ENCODE measurements around the gene TNFAIP3.

Gene TNFAIP3

DNA sequence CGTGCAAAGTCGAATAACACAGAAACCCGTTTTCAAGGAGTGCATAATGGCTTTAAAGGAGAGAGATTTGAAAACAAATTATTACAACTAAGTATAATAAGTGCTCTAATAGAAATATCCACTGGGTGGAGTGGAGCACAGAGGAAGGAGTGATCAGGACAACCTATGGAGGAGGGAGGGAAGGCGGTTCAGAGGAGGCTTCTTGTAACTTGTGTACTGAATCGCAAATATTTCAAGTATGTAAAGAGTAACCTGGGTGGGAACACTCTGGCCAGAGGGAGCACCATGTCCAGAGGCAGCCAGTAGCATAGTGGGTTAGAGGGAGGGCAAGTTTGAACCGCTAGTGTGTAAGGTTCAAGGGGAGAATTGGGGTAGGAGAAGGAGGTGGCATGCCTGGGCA lies 21.6 kb upstream of the TNFAIP3 start:
- Histone ChIP-seq H3K9ac (ENCODE audit: low read length) (no peak overlapping the region), H3K4me1 (ENCODE audit: control insufficient read depth, insufficient read depth, low read length) (peaks cover 17% of the 10 kb centered on the region), H3K4me3 (ENCODE audit: low read length) (no peak overlapping the region), H3K27me3 (replicated peaks; ENCODE audit: control insufficient read depth, insufficient read depth, low read length) (no peaks in the 10 kb centered on the region), H3K9me3 (ENCODE audit: control insufficient read depth, low read length) (peaks cover 5% of the 10 kb centered on the region), H3K36me3 (ENCODE audit: control insufficient read depth, insufficient read depth, low read length, severe bottlenecking) (no peaks in the 10 kb centered on the region)
- DNase-seq (ENCODE audit: low read depth), result no peak

DNA sequence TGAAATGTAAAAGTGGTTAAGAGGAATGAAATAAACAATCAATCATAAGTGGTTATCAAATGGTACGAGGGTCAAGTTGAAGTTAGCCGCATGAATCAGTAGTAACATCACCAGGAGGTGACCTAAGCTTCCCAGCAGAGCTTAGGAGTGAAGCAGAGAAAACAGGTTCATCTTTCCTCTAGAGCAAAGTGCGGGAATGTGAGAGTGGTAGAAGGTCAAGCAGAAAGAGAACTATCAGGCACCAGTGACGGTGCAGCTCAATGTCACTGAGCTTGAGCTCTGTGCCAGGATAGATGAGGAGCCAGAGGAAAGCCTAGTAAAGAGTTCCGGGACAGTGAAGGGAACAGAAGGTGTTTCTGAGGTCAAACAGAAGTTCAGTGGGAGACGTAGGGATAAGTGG lies 20.8 kb upstream of the TNFAIP3 start:
- H3K27me3 ChIP-seq (replicated peaks; ENCODE audit: control insufficient read depth, insufficient read depth, low read length), result no peaks in the 10 kb centered on the region
- H3K9me3 ChIP-seq (ENCODE audit: control insufficient read depth, low read length), result no peaks in the 10 kb centered on the region
- H3K4me3 ChIP-seq (ENCODE audit: low read length), result no peak overlapping the region
- H3K4me1 ChIP-seq (ENCODE audit: control insufficient read depth, insufficient read depth, low read length), result peaks cover 17% of the 10 kb centered on the region
- H3K9ac ChIP-seq (ENCODE audit: low read length), result no peak overlapping the region
- no peak for DNase-seq (ENCODE audit: low read depth)
- H3K36me3 ChIP-seq (ENCODE audit: control insufficient read depth, insufficient read depth, low read length, severe bottlenecking), result no peaks in the 10 kb centered on the region

DNA sequence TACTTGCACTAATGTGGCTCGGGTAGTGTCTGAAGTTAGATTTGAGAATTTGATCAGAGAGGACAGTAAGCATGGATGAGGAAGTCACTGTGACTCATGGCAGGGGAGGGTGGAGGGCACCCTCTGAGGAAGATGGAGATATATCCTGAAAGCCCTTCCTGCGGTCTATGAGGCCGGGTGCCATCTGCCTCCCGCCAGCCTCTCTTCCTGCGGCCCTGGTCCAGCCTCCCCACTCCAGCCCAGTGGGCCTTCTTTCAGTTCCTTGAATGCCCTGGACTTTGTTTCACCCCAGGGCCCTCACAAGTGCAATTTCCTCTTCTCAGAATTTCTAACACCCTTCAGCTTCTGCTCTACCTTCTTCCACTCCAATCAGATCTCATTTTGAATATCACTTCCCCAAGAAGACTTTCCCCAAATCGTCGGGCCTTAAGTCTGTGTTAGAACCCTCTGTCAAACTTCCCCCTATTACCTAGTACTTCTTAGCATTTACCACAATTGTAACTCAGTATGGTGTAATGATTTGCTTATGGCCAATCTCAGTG lies 20.2 kb upstream of the TNFAIP3 start:
- no peak for DNase-seq (ENCODE audit: low read depth)
- Histone ChIP-seq H3K9me3 (ENCODE audit: control insufficient read depth, low read length) (no peaks in the 10 kb centered on the region), H3K4me1 (ENCODE audit: control insufficient read depth, insufficient read depth, low read length) (peaks cover 17% of the 10 kb centered on the region), H3K9ac (ENCODE audit: low read length) (no peak overlapping the region), H3K27me3 (replicated peaks; ENCODE audit: control insufficient read depth, insufficient read depth, low read length) (no peaks in the 10 kb centered on the region), H3K36me3 (ENCODE audit: control insufficient read depth, insufficient read depth, low read length, severe bottlenecking) (no peaks in the 10 kb centered on the region), H3K4me3 (ENCODE audit: low read length) (no peak overlapping the region)

DNA sequence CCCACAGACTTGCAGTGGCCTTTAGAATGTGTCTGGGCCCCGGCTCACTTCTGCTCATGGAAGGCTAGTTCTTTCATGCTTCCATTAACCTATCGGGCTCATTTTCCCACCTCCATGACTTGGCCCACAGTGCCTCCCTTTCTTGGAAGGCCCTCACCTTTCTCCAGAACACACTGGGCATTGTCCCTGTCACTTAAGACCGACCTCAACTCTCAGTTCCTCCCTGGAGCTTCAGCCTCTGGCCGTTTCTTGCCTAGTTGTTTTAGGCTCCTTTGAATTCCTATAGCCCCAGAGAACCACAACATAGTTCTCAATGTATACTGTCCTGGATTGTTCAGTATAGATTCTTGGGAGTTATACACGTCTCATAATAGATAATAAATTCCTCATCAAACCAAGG lies 19.3 kb upstream of the TNFAIP3 start:
- H3K9ac ChIP-seq (ENCODE audit: low read length), result no peak overlapping the region
- no peaks in the 10 kb centered on the region for H3K27me3 ChIP-seq (replicated peaks; ENCODE audit: control insufficient read depth, insufficient read depth, low read length)
- no peak for DNase-seq (ENCODE audit: low read depth)
- no peaks in the 10 kb centered on the region for H3K9me3 ChIP-seq (ENCODE audit: control insufficient read depth, low read length)
- no peaks in the 10 kb centered on the region for H3K36me3 ChIP-seq (ENCODE audit: control insufficient read depth, insufficient read depth, low read length, severe bottlenecking)
- no peak overlapping the region for H3K4me3 ChIP-seq (ENCODE audit: low read length)
- peaks cover 17% of the 10 kb centered on the region for H3K4me1 ChIP-seq (ENCODE audit: control insufficient read depth, insufficient read depth, low read length)

DNA sequence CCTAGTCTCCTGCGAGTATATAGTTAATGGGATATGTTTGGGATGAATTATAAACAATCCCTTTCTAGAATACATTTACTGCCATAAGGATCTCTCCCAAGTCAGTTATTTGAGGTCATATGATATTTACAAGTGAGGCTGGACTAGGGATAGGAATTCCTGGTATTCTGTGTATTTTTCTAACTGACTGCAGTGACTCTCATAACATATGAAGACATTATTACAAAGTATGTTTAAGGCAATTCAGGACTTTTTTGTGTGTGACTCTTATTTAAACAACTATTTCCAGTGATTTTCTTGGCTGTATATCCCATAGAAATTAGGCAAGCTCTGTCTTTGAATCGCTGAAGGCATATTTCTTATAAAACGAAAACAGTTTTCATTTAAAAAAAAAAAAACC lies 18.4 kb upstream of the TNFAIP3 start:
- Histone ChIP-seq H3K9ac (ENCODE audit: low read length) (peak overlapping the region; percentile 60), H3K36me3 (ENCODE audit: control insufficient read depth, insufficient read depth, low read length, severe bottlenecking) (no peaks in the 10 kb centered on the region), H3K9me3 (ENCODE audit: control insufficient read depth, low read length) (no peaks in the 10 kb centered on the region), H3K4me1 (ENCODE audit: control insufficient read depth, insufficient read depth, low read length) (peaks cover 20% of the 10 kb centered on the region), H3K4me3 (ENCODE audit: low read length) (peak overlapping the region; percentile 60), H3K27me3 (replicated peaks; ENCODE audit: control insufficient read depth, insufficient read depth, low read length) (no peaks in the 10 kb centered on the region)
- peak; percentile 76 for DNase-seq (ENCODE audit: low read depth)

DNA sequence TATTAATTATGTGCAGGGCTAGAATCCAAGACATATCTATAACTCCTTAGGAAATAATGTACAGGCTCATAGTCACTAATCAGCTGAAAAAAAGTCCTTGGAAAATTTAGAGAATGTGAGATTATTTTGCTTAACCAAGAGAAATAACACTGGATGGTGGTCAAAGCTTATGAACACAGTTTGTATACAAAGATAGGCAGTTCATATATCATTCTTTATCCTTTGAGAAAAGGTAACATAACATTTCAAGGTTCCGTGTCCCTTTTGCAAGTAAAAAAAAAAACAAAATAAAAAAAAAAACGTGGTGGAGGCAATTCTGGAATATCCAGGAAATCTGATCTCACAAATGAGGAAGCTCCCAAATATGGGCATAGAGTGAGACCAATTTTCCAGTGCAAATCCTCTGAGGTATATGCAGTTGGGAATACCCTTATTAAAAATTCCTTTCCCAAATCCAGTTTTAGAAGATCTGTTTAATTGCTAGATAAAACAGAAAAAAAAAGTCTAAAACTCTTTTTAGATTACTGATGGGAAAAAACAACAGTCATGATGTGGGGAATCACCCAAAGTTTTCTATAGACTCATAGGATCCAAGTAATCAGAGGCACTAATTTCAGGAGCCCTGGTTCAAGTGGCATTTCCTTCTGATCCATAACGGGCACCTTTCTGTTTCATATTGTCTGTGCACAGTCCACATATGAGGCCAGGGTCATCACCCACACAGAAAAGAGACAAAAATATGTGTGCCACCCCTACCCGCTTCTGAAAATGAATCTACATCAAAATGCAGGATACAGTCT lies 17.7 kb upstream of the TNFAIP3 start:
- Histone ChIP-seq H3K9ac (ENCODE audit: low read length) (peak overlapping the region; percentile 60), H3K4me3 (ENCODE audit: low read length) (peak overlapping the region; percentile 60), H3K4me1 (ENCODE audit: control insufficient read depth, insufficient read depth, low read length) (peaks cover 21% of the 10 kb centered on the region), H3K9me3 (ENCODE audit: control insufficient read depth, low read length) (no peaks in the 10 kb centered on the region), H3K36me3 (ENCODE audit: control insufficient read depth, insufficient read depth, low read length, severe bottlenecking) (no peaks in the 10 kb centered on the region), H3K27me3 (replicated peaks; ENCODE audit: control insufficient read depth, insufficient read depth, low read length) (no peaks in the 10 kb centered on the region)
- peak; percentile 71 for DNase-seq (ENCODE audit: low read depth)

DNA sequence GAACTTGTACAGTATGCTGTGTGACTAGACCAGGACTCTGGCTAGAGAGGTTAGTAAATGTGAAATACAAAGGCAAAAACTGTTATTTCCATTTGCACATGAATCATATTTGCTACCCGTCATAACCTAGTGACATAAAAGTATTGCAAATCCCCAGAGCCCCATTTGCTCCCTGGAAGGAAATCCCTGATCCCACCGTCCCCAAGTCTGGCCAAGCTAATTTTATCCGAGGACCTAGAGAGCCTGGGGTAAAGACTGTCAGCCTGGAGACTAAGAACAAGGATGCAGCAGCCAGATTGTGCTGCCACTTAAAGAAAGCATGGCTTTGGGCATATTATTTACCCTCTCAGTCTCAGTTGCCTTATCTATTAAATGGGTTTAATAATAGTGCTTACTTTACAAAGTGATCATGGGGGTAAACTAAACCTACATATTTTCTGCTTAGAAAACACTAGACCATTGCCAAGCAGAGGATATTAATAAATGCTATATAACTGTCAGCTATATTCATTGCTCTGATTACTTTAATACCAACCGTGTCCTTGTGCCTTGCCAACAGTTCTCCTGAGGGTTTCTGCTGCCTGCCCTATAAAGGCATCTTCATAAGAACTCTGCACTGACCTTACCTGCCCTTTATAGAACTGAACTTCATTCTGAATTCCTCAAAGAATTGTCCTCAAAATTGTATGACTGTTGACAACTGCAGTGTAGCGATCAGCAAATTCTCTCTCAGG lies 16.9 kb upstream of the TNFAIP3 start:
- Histone ChIP-seq H3K4me1 (ENCODE audit: control insufficient read depth, insufficient read depth, low read length) (peaks cover 21% of the 10 kb centered on the region), H3K36me3 (ENCODE audit: control insufficient read depth, insufficient read depth, low read length, severe bottlenecking) (no peaks in the 10 kb centered on the region), H3K27me3 (replicated peaks; ENCODE audit: control insufficient read depth, insufficient read depth, low read length) (no peaks in the 10 kb centered on the region), H3K4me3 (ENCODE audit: low read length) (no peak overlapping the region), H3K9me3 (ENCODE audit: control insufficient read depth, low read length) (no peaks in the 10 kb centered on the region), H3K9ac (ENCODE audit: low read length) (peak overlapping the region; percentile 55)
- no peak for DNase-seq (ENCODE audit: low read depth)

DNA sequence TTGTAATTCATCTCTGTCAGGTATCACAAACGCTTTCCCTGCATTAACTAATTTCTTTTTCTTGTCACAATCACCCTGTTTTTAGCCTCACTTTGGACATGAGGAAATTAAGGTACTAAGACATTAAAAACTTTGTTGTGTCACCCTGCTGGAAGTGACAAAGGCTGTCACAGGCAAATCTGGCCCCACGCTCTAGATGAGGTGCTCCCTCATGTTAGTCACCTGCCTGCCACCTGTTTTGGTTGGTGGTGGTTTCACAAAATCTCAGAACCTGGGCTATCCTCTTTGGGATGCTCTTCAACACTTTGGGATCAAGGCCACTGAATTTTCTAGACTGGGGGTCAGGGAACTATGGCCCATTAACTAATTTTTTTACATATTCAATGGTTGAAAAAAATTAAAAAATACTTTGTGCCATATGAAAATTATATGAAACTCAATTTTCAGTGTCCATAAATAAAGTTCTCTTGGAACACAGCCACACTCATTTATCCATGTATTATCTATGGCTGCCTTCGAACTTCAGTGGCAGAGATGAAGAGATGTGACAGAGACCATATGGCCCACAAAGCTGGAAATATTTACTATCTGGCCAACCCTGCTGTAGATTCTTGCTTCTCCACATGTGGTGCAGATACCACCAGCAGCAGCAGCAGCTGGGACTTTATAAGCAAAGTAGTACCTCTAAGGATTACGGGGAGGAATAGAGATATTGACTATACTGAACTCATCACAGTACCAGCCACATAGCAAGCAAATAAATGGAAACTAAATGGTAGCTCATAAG lies 16.1 kb upstream of the TNFAIP3 start:
- H3K9ac ChIP-seq (ENCODE audit: low read length), result no peak overlapping the region
- H3K4me1 ChIP-seq (ENCODE audit: control insufficient read depth, insufficient read depth, low read length), result peaks cover 21% of the 10 kb centered on the region
- no peak for DNase-seq (ENCODE audit: low read depth)
- H3K36me3 ChIP-seq (ENCODE audit: control insufficient read depth, insufficient read depth, low read length, severe bottlenecking), result no peaks in the 10 kb centered on the region
- H3K4me3 ChIP-seq (ENCODE audit: low read length), result no peak overlapping the region
- H3K9me3 ChIP-seq (ENCODE audit: control insufficient read depth, low read length), result no peaks in the 10 kb centered on the region
- H3K27me3 ChIP-seq (replicated peaks; ENCODE audit: control insufficient read depth, insufficient read depth, low read length), result no peaks in the 10 kb centered on the region

DNA sequence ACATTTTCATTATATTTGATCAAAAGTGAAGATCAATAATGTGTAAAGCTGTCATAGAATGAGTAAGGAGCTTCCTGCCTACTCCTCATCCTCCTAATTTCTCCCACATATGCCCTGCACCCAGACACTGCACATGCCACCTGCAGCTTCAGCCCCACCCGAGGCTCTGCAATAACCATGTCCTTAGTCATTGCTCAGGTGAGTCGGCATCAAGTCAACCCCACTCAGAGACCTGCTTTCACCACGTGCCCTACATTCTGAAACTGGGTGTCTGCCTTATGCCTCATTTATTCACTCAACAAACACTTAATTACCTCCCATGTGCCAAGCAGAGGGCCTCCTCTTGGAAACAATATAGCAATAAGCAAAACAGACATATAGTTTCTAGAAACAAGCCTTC lies 15.4 kb upstream of the TNFAIP3 start:
- H3K9ac ChIP-seq (ENCODE audit: low read length), result no peak overlapping the region
- no peak overlapping the region for H3K4me3 ChIP-seq (ENCODE audit: low read length)
- H3K36me3 ChIP-seq (ENCODE audit: control insufficient read depth, insufficient read depth, low read length, severe bottlenecking), result no peaks in the 10 kb centered on the region
- no peaks in the 10 kb centered on the region for H3K9me3 ChIP-seq (ENCODE audit: control insufficient read depth, low read length)
- no peaks in the 10 kb centered on the region for H3K27me3 ChIP-seq (replicated peaks; ENCODE audit: control insufficient read depth, insufficient read depth, low read length)
- no peak for DNase-seq (ENCODE audit: low read depth)
- H3K4me1 ChIP-seq (ENCODE audit: control insufficient read depth, insufficient read depth, low read length), result peaks cover 21% of the 10 kb centered on the region

DNA sequence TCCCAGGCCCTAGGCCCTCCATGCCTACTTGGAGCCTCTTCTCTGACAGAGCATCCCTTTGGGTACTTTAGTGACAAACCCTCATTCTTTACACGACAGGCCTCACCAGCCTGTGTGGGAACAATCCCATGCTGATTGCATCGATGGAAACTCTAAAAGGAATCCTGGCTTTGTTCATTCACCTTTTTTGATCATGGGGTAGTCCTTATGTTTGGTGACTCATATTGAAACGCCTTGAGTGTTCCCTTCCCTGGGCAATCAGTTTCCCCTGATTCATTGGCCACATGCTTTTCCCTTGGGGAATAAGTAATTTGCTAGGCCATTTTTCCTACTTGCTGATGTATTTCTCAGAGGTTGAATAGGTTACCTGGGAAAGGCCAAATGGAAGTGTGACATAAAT lies 14.7 kb upstream of the TNFAIP3 start:
- peaks cover 21% of the 10 kb centered on the region for H3K4me1 ChIP-seq (ENCODE audit: control insufficient read depth, insufficient read depth, low read length)
- H3K4me3 ChIP-seq (ENCODE audit: low read length), result no peak overlapping the region
- DNase-seq (ENCODE audit: low read depth), result no peak
- no peaks in the 10 kb centered on the region for H3K9me3 ChIP-seq (ENCODE audit: control insufficient read depth, low read length)
- H3K36me3 ChIP-seq (ENCODE audit: control insufficient read depth, insufficient read depth, low read length, severe bottlenecking), result no peaks in the 10 kb centered on the region
- no peak overlapping the region for H3K9ac ChIP-seq (ENCODE audit: low read length)
- H3K27me3 ChIP-seq (replicated peaks; ENCODE audit: control insufficient read depth, insufficient read depth, low read length), result no peaks in the 10 kb centered on the region

DNA sequence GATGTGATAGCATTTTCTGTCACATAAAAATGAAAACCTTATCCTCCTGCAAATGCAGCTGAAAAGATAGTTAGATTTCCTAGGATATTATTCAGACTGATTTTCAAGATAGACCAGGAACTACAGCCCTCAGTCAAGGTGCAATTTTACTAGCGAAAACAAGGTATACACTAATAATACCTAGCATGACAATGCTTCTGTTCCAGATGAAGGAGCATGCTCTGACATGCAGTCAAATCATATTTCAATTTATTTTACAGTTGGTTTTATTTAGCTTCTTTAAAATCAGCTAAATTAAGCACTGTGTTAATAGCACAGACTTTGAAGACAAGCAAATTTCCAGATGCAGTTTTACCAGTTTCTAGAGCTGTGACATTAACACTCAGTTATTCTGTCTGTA lies 14.2 kb upstream of the TNFAIP3 start:
- no peak for DNase-seq (ENCODE audit: low read depth)
- Histone ChIP-seq H3K27me3 (replicated peaks; ENCODE audit: control insufficient read depth, insufficient read depth, low read length) (no peaks in the 10 kb centered on the region), H3K9ac (ENCODE audit: low read length) (no peak overlapping the region), H3K4me1 (ENCODE audit: control insufficient read depth, insufficient read depth, low read length) (peaks cover 21% of the 10 kb centered on the region), H3K36me3 (ENCODE audit: control insufficient read depth, insufficient read depth, low read length, severe bottlenecking) (no peaks in the 10 kb centered on the region), H3K4me3 (ENCODE audit: low read length) (no peak overlapping the region), H3K9me3 (ENCODE audit: control insufficient read depth, low read length) (no peaks in the 10 kb centered on the region)
